Neural cell (in vitro differentiated cells): ENCODE measurements around the gene TMEM231.

Experiments used
- CTCF ChIP-seq: fragments of 450-650 bp; IDR thresholded peaks from 2 replicates; pipeline ENCODE4 v1.5.1; 2014; ENCODE audit warnings: antibody characterized with exemption, mild to moderate bottlenecking, moderate library complexity; ENCODE audit not compliant: poor library complexity, severe bottlenecking
- EP300 ChIP-seq: fragments of 450-650 bp; conservative IDR thresholded peaks from 2 replicates; pipeline ENCODE4 v1.6.1; 2014; ENCODE audit warnings: antibody characterized with exemption, mild to moderate bottlenecking, moderate library complexity; ENCODE audit not compliant: poor library complexity, severe bottlenecking
- EZH2 ChIP-seq: fragments of 200-600, 300-800 bp; shearing (Covaris generic), sonication (generic); IDR thresholded peaks from 2 replicates; pipeline ENCODE4 v1.6.1; 2014; ENCODE audit warnings: antibody characterized with exemption, low read length, borderline replicate concordance, mild to moderate bottlenecking; ENCODE audit not compliant: insufficient read depth, poor library complexity, severe bottlenecking
- MXI1 ChIP-seq: fragments of 450-650 bp; conservative IDR thresholded peaks from 2 replicates; pipeline ENCODE4 v1.6.1; 2014; ENCODE audit warnings: antibody characterized with exemption, mild to moderate bottlenecking; ENCODE audit not compliant: poor library complexity, severe bottlenecking
- POLR2AphosphoS5 ChIP-seq: IDR thresholded peaks from 2 replicates; pipeline ENCODE4 v1.6.1; 2012
- RAD21 ChIP-seq: fragments of 450-650 bp; conservative IDR thresholded peaks from 2 replicates; pipeline ENCODE4 v1.6.1; 2014; ENCODE audit warnings: antibody characterized with exemption, mild to moderate bottlenecking, moderate library complexity

DNA sequence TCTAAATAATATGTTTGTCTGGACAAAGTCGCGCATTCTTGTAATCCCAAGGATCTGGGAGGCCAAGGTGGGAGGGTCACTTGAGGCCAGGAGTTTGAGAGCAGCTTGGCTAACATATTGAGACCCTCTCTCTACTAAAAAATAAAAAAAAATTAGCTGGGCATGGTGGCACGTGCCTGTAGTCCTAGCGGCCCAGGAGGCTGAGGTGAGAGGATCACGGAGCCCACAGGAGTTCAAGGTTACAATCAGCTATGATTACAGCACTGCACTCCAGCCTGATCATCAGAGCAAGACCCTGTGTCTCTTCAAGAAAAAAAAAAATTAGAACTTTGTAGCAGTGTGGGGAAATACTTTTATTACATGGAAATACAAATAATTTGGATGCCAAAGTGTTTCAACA lies 54.7 kb downstream of the TMEM231 start:
- TF ChIP-seq CTCF (no peak), EZH2 (no peak), MXI1 (no peak), RAD21 (no peak), EP300 (no peak), POLR2AphosphoS5 (no peak)
